ENCODE measurements around the gene CAMK2D. TPM values are rescaled to one million over a fixed set of nuclear protein-coding genes. Genes with fewer than 3 reads are reported as not detected.

Gene CAMK2D
- total RNA-seq, 2 experiments from 2014 or later = 33.6 to 43.1 TPM

- CTCF ChIA-PET = interaction anchor here (2.1 kb wide), 1 partner anchor 9 kb away, joined by 6 read pairs; no protein-coding TSS in a partner anchor
- Mint-ChIP-seq H3K27me3 (no peaks in the 10 kb centered on the region), H3K27ac (no peak overlapping the region), H3K4me3 (no peak overlapping the region), H3K9me3 (ENCODE audit: low read depth) (no peaks in the 10 kb centered on the region), H3K36me3 (peaks cover 33% of the 10 kb centered on the region), H3K4me1 (peaks cover 17% of the 10 kb centered on the region)
- DNase-seq (no peak), ATAC-seq (no peak)
Observed at GRCh38 chr4:113645771-113646441, 115.6 kb downstream of the CAMK2D start.

GRCh38 chr4:113645288-113645687 is 116.2 kb downstream of the CAMK2D start:
- Mint-ChIP-seq H3K36me3 (peaks cover 29% of the 10 kb centered on the region), H3K4me3 (no peak overlapping the region), H3K4me1 (peaks cover 18% of the 10 kb centered on the region), H3K9me3 (ENCODE audit: low read depth) (no peaks in the 10 kb centered on the region), H3K27ac (no peak overlapping the region), H3K27me3 (no peaks in the 10 kb centered on the region)
- DNase-seq = no peak
- CTCF ChIA-PET = interaction anchor here (2.1 kb wide), 1 partner anchor 9 kb away, joined by 6 read pairs; no protein-coding TSS in a partner anchor
- no peak for ATAC-seq

GRCh38 chr4:113644398-113644797 is 117.1 kb downstream of the CAMK2D start:
- Mint-ChIP-seq H3K4me1 (peaks cover 26% of the 10 kb centered on the region), H3K9me3 (ENCODE audit: low read depth) (no peaks in the 10 kb centered on the region), H3K4me3 (no peak overlapping the region), H3K36me3 (peaks cover 27% of the 10 kb centered on the region), H3K27ac (no peak overlapping the region), H3K27me3 (no peaks in the 10 kb centered on the region)
- ATAC-seq (no peak), DNase-seq (no peak)
- CTCF ChIA-PET = no interaction called here

GRCh38 chr4:113643505-113643904 is 118.0 kb downstream of the CAMK2D start:
- peaks cover 19% of the 10 kb centered on the region for H3K36me3 Mint-ChIP-seq
- no peaks in the 10 kb centered on the region for H3K27me3 Mint-ChIP-seq
- H3K9me3 Mint-ChIP-seq (ENCODE audit: low read depth) = no peaks in the 10 kb centered on the region
- H3K4me1 Mint-ChIP-seq = peaks cover 33% of the 10 kb centered on the region
- no peak for DNase-seq
- ATAC-seq = no peak
- no peak overlapping the region for H3K27ac Mint-ChIP-seq
- no peak overlapping the region for H3K4me3 Mint-ChIP-seq
- CTCF ChIA-PET = no interaction called here

- Mint-ChIP-seq H3K36me3 (peaks cover 12% of the 10 kb centered on the region), H3K27me3 (no peaks in the 10 kb centered on the region), H3K9me3 (ENCODE audit: low read depth) (no peaks in the 10 kb centered on the region), H3K27ac (no peak overlapping the region), H3K4me1 (peaks cover 48% of the 10 kb centered on the region), H3K4me3 (no peak overlapping the region)
- ATAC-seq (no peak), DNase-seq (no peak)
- CTCF ChIA-PET = interaction anchor here (0.8 to 2.1 kb wide), 2 partner anchors 25 to 94 kb away, joined by 3 to 6 read pairs; no protein-coding TSS in a partner anchor
Observed at GRCh38 chr4:113641025-113641431, 120.5 kb downstream of the CAMK2D start.

- Mint-ChIP-seq H3K36me3 (peaks cover 8% of the 10 kb centered on the region), H3K27me3 (no peaks in the 10 kb centered on the region), H3K27ac (no peak overlapping the region), H3K9me3 (ENCODE audit: low read depth) (no peaks in the 10 kb centered on the region), H3K4me1 (peaks cover 41% of the 10 kb centered on the region), H3K4me3 (no peak overlapping the region)
- DNase-seq = peak; percentile 41
- CTCF ChIA-PET = no interaction called here
- ATAC-seq = no peak
Observed at GRCh38 chr4:113639326-113639725, 122.2 kb downstream of the CAMK2D start.

GRCh38 chr4:113638562-113638832 is 123.0 kb downstream of the CAMK2D start:
- CTCF ChIA-PET = interaction anchor here (1.2 kb wide), 1 partner anchor 35 kb away, joined by 4 read pairs; no protein-coding TSS in a partner anchor

GRCh38 chr4:113637823-113638561 is 123.5 kb downstream of the CAMK2D start:
- H3K27me3 Mint-ChIP-seq = no peaks in the 10 kb centered on the region
- CTCF ChIA-PET = interaction anchor here (1.2 kb wide), 1 partner anchor 35 kb away, joined by 4 read pairs; no protein-coding TSS in a partner anchor

More at GRCh38 chr4:113638562-113638832, 123.0 kb downstream of the CAMK2D start:
- Mint-ChIP-seq H3K27ac (no peak overlapping the region), H3K36me3 (peaks cover 4% of the 10 kb centered on the region), H3K9me3 (ENCODE audit: low read depth) (no peaks in the 10 kb centered on the region), H3K4me3 (no peak overlapping the region), H3K4me1 (peaks cover 39% of the 10 kb centered on the region), H3K27me3 (no peaks in the 10 kb centered on the region)
- ATAC-seq (no peak), DNase-seq (no peak)

GRCh38 chr4:113637363-113637762 is 124.2 kb downstream of the CAMK2D start:
- H3K4me1 Mint-ChIP-seq = peaks cover 39% of the 10 kb centered on the region
- no peaks in the 10 kb centered on the region for H3K27me3 Mint-ChIP-seq
- peaks cover 4% of the 10 kb centered on the region for H3K36me3 Mint-ChIP-seq
- no peaks in the 10 kb centered on the region for H3K9me3 Mint-ChIP-seq (ENCODE audit: low read depth)
- H3K4me3 Mint-ChIP-seq = no peak overlapping the region
- ATAC-seq (no peak), DNase-seq (no peak)
- CTCF ChIA-PET = interaction anchor here (0.8 to 2.2 kb wide), 5 partner anchors 9 to 242 kb away, joined by 3 to 7 read pairs (median 5); no protein-coding TSS in a partner anchor
- no peak overlapping the region for H3K27ac Mint-ChIP-seq

More at GRCh38 chr4:113637823-113638561, 123.5 kb downstream of the CAMK2D start:
- Mint-ChIP-seq H3K9me3 (ENCODE audit: low read depth) (no peaks in the 10 kb centered on the region), H3K36me3 (peaks cover 4% of the 10 kb centered on the region), H3K27ac (no peak overlapping the region), H3K4me1 (peaks cover 39% of the 10 kb centered on the region), H3K4me3 (no peak overlapping the region)
- DNase-seq (no peak), ATAC-seq (no peak)

GRCh38 chr4:113636877-113637276 is 124.7 kb downstream of the CAMK2D start:
- H3K36me3 Mint-ChIP-seq = peaks cover 4% of the 10 kb centered on the region
- H3K4me1 Mint-ChIP-seq = peaks cover 39% of the 10 kb centered on the region
- CTCF ChIA-PET = interaction anchor here (0.8 to 2.2 kb wide), 11 partner anchors 9 to 242 kb away, joined by 3 to 9 read pairs (median 5); no protein-coding TSS in a partner anchor
- peak overlapping the region; percentile 88 for H3K27ac Mint-ChIP-seq
- DNase-seq (peak; percentile 67), ATAC-seq (peak; percentile 87)
- no peaks in the 10 kb centered on the region for H3K27me3 Mint-ChIP-seq
- no peaks in the 10 kb centered on the region for H3K9me3 Mint-ChIP-seq (ENCODE audit: low read depth)
- peak overlapping the region; percentile 66 for H3K4me3 Mint-ChIP-seq

- Mint-ChIP-seq H3K4me1 (peaks cover 39% of the 10 kb centered on the region), H3K27ac (peak overlapping the region; percentile 88), H3K36me3 (peaks cover 4% of the 10 kb centered on the region), H3K4me3 (peak overlapping the region; percentile 66), H3K9me3 (ENCODE audit: low read depth) (no peaks in the 10 kb centered on the region), H3K27me3 (no peaks in the 10 kb centered on the region)
- ATAC-seq (peak; percentile 85), DNase-seq (peak; percentile 54)
- CTCF ChIA-PET = interaction anchor here (0.8 to 2.2 kb wide), 13 partner anchors 9 to 242 kb away, joined by 3 to 9 read pairs (median 4); no protein-coding TSS in a partner anchor
Observed at GRCh38 chr4:113636438-113636818, 125.1 kb downstream of the CAMK2D start.

GRCh38 chr4:113635739-113636437 is 125.7 kb downstream of the CAMK2D start:
- Mint-ChIP-seq H3K9me3 (ENCODE audit: low read depth) (no peaks in the 10 kb centered on the region), H3K4me3 (peak overlapping the region; percentile 66), H3K36me3 (peaks cover 4% of the 10 kb centered on the region), H3K27ac (peak overlapping the region; percentile 88), H3K4me1 (peaks cover 39% of the 10 kb centered on the region), H3K27me3 (no peaks in the 10 kb centered on the region)
- CTCF ChIA-PET = interaction anchor here (0.8 to 2.2 kb wide), 13 partner anchors 9 to 241 kb away, joined by 3 to 9 read pairs (median 4); no protein-coding TSS in a partner anchor
- ATAC-seq (no peak), DNase-seq (no peak)

Measured in activated CD8-positive, alpha-beta memory T cell treated with anti-CD3 and anti-CD28 coated beads, Interleukin-2, amount 10 ng/mL, durations not matched to agents 7 days and 5 days (primary cell).